Mesenchymal stem cell (in vitro differentiated cells and primary cell): Measurements from ENCODE around the gene NSFL1C.

Experiments
- DNase-seq: peaks from one replicate; pipeline ENCODE4 v3.0.0-alpha.2; 2013
- H2AFZ ChIP-seq: one replicate; pipeline ENCODE4 v1.6.1; 2013; ENCODE audit warnings: low read depth, mild to moderate bottlenecking, control low read depth, inconsistent platforms, low read length, moderate library complexity
- H2AK5ac ChIP-seq: 2 replicates; pipeline ENCODE4 v1.6.1; 2013; ENCODE audit warnings: low read length, moderate library complexity, mild to moderate bottlenecking, inconsistent platforms; ENCODE audit not compliant: severe bottlenecking
- H2BK120ac ChIP-seq: one replicate; pipeline ENCODE4 v1.6.1; 2013; ENCODE audit warnings: low read depth, mild to moderate bottlenecking, inconsistent platforms, low read length, moderate library complexity
- H2BK12ac ChIP-seq, 2 experiments: one replicate each; pipeline ENCODE4 v1.6.1; 2013; ENCODE audit warnings: inconsistent platforms in 2 of 2, low read length in 2 of 2, mild to moderate bottlenecking in 2 of 2, moderate library complexity in 2 of 2, control low read depth in 1 of 2
- H2BK15ac ChIP-seq: one replicate; pipeline ENCODE4 v1.6.1; 2013; ENCODE audit warnings: mild to moderate bottlenecking, low read depth, inconsistent platforms; ENCODE audit not compliant: poor library complexity, severe bottlenecking
- H2BK5ac ChIP-seq: 2 replicates; pipeline ENCODE4 v1.6.1; 2013; ENCODE audit warnings: low read depth, mild to moderate bottlenecking, low read length, control low read depth, inconsistent platforms; ENCODE audit not compliant: poor library complexity, severe bottlenecking
- H3K14ac ChIP-seq, 2 experiments: one replicate each; pipeline ENCODE4 v1.6.1; 2013; ENCODE audit warnings: inconsistent platforms in 2 of 2, low read length in 2 of 2, control low read depth in 1 of 2, mild to moderate bottlenecking in 1 of 2, moderate library complexity in 1 of 2
- H3K18ac ChIP-seq, 2 experiments: one replicate each; pipeline ENCODE4 v1.6.1; 2013; ENCODE audit warnings: inconsistent platforms in 2 of 2, low read length in 2 of 2, control low read depth in 1 of 2, low read depth in 1 of 2, mild to moderate bottlenecking in 1 of 2
- H3K23ac ChIP-seq, 2 experiments: one replicate each; pipeline ENCODE4 v1.6.1; 2013; ENCODE audit warnings: inconsistent platforms in 2 of 2, low read length in 2 of 2, mild to moderate bottlenecking in 2 of 2, moderate library complexity in 2 of 2, control low read depth in 1 of 2
- H3K27ac ChIP-seq: 2 replicates; pipeline ENCODE4 v1.5.1; 2013; ENCODE audit warnings: mild to moderate bottlenecking, moderate library complexity, low read length, control low read depth, inconsistent platforms; ENCODE audit not compliant: poor library complexity, severe bottlenecking
- H3K27me3 ChIP-seq, 2 experiments: 2 replicates each; pipeline versions ENCODE4 v1.6.1 to v1.7.0; 2013; ENCODE audit warnings: low read length in 2 of 2, mild to moderate bottlenecking in 2 of 2, moderate library complexity in 2 of 2, control low read depth in 1 of 2, inconsistent platforms in 1 of 2; ENCODE audit not compliant: control insufficient read depth in 1 of 2, insufficient read depth in 1 of 2
- H3K36me3 ChIP-seq, 2 experiments: 2 replicates each; pipeline versions ENCODE4 v1.6.1 to v1.7.0; 2013; ENCODE audit warnings: low read length in 2 of 2, control low read depth in 1 of 2, inconsistent platforms in 1 of 2, low read depth in 1 of 2, mild to moderate bottlenecking in 1 of 2; ENCODE audit not compliant: insufficient read depth in 2 of 2, control insufficient read depth in 1 of 2
- H3K4ac ChIP-seq, 2 experiments: one replicate each; pipeline ENCODE4 v1.6.1; 2013; ENCODE audit warnings: inconsistent platforms in 2 of 2, low read length in 2 of 2, mild to moderate bottlenecking in 2 of 2, moderate library complexity in 2 of 2, control low read depth in 1 of 2, low read depth in 1 of 2
- H3K4me1 ChIP-seq: 2 replicates; pipeline ENCODE4 v1.6.1; 2013; ENCODE audit warnings: low read depth, low read length, control low read depth; ENCODE audit not compliant: control insufficient read depth, insufficient read depth
- H3K4me2 ChIP-seq: 2 replicates; pipeline ENCODE4 v1.6.1; 2013; ENCODE audit warnings: low read length, mild to moderate bottlenecking, inconsistent platforms; ENCODE audit not compliant: poor library complexity, severe bottlenecking
- H3K4me3 ChIP-seq, 2 experiments: 2 replicates each; pipeline versions ENCODE4 v1.5.1 to v1.7.0; 2013; ENCODE audit warnings: low read length in 2 of 2, mild to moderate bottlenecking in 2 of 2, control low read depth in 1 of 2, low read depth in 1 of 2; ENCODE audit not compliant: insufficient read depth in 1 of 2
- H3K79me1 ChIP-seq: replicated peaks from 2 replicates; pipeline ENCODE4 v1.6.1; 2013; ENCODE audit warnings: mild to moderate bottlenecking, control low read depth, low read length, inconsistent platforms; ENCODE audit not compliant: poor library complexity, severe bottlenecking
- H3K9ac ChIP-seq: 2 replicates; pipeline ENCODE4 v1.7.0; 2013; ENCODE audit warnings: mild to moderate bottlenecking, low read length, moderate library complexity
- H3K9me3 ChIP-seq: 2 replicates; pipeline ENCODE4 v1.7.0; 2013; ENCODE audit warnings: mild to moderate bottlenecking, low read length; ENCODE audit not compliant: control insufficient read depth
- H4K8ac ChIP-seq: one replicate; pipeline ENCODE4 v1.6.1; 2013; ENCODE audit warnings: inconsistent platforms, mild to moderate bottlenecking, low read length, moderate library complexity
- H4K91ac ChIP-seq: one replicate; pipeline ENCODE4 v1.6.1; 2013; ENCODE audit warnings: mild to moderate bottlenecking, low read length, inconsistent platforms
- WGBS: methylation state at CpG from one replicate; pipeline ENCODE4 v1.1.7; 2013; ENCODE audit warnings: mixed read lengths; 5-methylcytosine and 5-hydroxymethylcytosine counted together

Gene NSFL1C

DNA sequence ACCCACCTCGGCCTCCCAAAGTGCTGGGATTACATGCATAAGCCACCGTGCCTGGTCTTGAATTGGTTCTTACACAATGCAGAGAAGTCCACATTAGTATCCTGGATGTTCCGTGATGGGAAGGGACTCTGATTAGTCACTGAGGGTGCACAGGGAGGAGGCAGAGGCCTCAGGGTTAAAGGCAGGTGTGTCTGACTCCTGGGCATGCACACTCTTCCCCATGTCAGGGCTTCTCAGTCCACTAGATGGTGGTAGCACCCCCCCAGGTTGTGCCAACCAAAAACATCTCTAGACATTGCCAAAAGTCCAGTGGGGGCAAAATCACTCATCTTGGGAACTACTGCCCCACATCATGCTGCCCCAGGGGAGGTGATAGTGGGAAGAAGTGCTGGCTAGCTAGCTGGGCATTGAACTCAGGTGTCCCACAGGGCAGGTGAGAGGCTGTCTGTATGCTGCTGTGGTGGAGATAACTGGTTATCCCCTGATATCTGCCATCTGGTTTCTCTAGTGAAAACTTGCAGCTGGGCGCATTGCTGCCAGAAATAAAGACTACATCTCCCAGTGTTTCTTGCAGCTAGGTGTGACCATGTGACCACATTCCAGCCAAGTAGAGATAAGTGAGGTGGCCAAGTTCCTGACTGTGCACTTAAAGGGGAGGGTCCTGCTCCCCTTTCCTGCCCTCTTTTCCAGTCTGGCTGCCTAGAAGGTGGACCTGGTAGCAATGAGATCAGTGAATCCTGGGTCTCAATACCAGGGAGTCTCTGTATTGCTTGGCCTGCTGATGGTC lies 8.4 kb upstream of the NSFL1C start:
- H3K9me3 ChIP-seq = no peaks in the 10 kb centered on the region
- H4K91ac ChIP-seq = no peak overlapping the region
- H3K4ac ChIP-seq = no peak overlapping the region
- H2BK15ac ChIP-seq = no peak overlapping the region
- H2AK5ac ChIP-seq = no peak overlapping the region
- H3K9ac ChIP-seq = no peak overlapping the region
- H3K14ac ChIP-seq = no peak overlapping the region
- no peak overlapping the region for H3K27ac ChIP-seq
- no peak overlapping the region for H3K4me2 ChIP-seq
- no peaks in the 10 kb centered on the region for H3K36me3 ChIP-seq
- no peaks in the 10 kb centered on the region for H3K79me1 ChIP-seq
- no peak for DNase-seq
- no peak overlapping the region for H3K4me3 ChIP-seq
- peaks cover 8% of the 10 kb centered on the region for H3K4me1 ChIP-seq
- 85% methylated on average over 4 of the region's 4 CpGs for WGBS
- no peak overlapping the region for H2BK120ac ChIP-seq
- H2AFZ ChIP-seq = no peak overlapping the region
- no peak overlapping the region for H4K8ac ChIP-seq
- no peak overlapping the region for H3K18ac ChIP-seq
- no peak overlapping the region for H3K23ac ChIP-seq
- H2BK12ac ChIP-seq = no peak overlapping the region
- H2BK5ac ChIP-seq = no peak overlapping the region
- peaks cover 0 to 4% of the 10 kb centered on the region in 2 experiments for H3K27me3 ChIP-seq

DNA sequence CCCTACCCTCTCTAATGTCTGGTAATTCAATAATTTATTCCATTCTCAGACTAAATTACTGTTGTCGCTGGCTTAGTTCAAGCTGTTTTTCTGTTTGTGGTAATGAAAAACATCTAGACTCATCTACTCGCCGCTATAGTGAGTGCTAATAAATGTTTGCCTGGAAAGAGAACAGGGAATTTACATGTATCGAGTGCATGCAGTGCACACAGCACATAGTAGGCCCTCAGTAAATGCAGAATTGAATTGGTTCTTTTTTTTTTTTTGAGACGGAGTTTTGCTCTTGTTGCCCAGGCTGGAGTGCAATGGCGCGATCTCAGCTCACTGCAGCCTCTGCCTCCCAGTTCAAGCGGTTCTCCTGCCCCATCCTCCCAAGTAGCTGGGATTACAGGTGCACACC lies 7.7 kb upstream of the NSFL1C start:
- Histone ChIP-seq H3K18ac (no peak overlapping the region), H2BK15ac (no peak overlapping the region), H2BK120ac (no peak overlapping the region), H3K9ac (no peak overlapping the region), H3K36me3 (no peaks in the 10 kb centered on the region), H3K4me3 (no peak overlapping the region), H3K27ac (no peak overlapping the region), H3K23ac (no peak overlapping the region), H2BK5ac (no peak overlapping the region), H2BK12ac (no peak overlapping the region), H4K8ac (no peak overlapping the region), H3K79me1 (no peaks in the 10 kb centered on the region), H3K4me1 (peaks cover 11% of the 10 kb centered on the region), H3K27me3 (peaks cover 0 to 4% of the 10 kb centered on the region in 2 experiments), H2AFZ (no peak overlapping the region), H2AK5ac (no peak overlapping the region), H3K9me3 (no peaks in the 10 kb centered on the region), H3K14ac (no peak overlapping the region), H4K91ac (no peak overlapping the region), H3K4ac (no peak overlapping the region), H3K4me2 (no peak overlapping the region)
- WGBS = 92% methylated on average over 8 of the region's 8 CpGs
- no peak for DNase-seq

- 89% methylated on average over 12 of the region's 13 CpGs for WGBS
- peaks cover 14% of the 10 kb centered on the region for H3K4me1 ChIP-seq
- no peak overlapping the region for H3K23ac ChIP-seq
- H4K8ac ChIP-seq = no peak overlapping the region
- no peaks in the 10 kb centered on the region for H3K36me3 ChIP-seq
- H2BK15ac ChIP-seq = no peak overlapping the region
- no peak for DNase-seq
- H3K9ac ChIP-seq = no peak overlapping the region
- H3K4me2 ChIP-seq = no peak overlapping the region
- no peak overlapping the region for H3K27ac ChIP-seq
- no peak overlapping the region for H2AFZ ChIP-seq
- no peak overlapping the region for H3K18ac ChIP-seq
- no peak overlapping the region for H2BK120ac ChIP-seq
- H2BK12ac ChIP-seq = no peak overlapping the region
- H3K4ac ChIP-seq = no peak overlapping the region
- H3K4me3 ChIP-seq = no peak overlapping the region
- no peaks in the 10 kb centered on the region for H3K9me3 ChIP-seq
- H4K91ac ChIP-seq = no peak overlapping the region
- H2AK5ac ChIP-seq = no peak overlapping the region
- no peak overlapping the region for H2BK5ac ChIP-seq
- peaks cover 0 to 4% of the 10 kb centered on the region in 2 experiments for H3K27me3 ChIP-seq
- no peak overlapping the region for H3K14ac ChIP-seq
- H3K79me1 ChIP-seq = no peaks in the 10 kb centered on the region
These were observed 6.9 kb upstream of the NSFL1C start for GRCh38 chr20:1473246-1474220.
